Spleen (tissue), 11 donors: ENCODE data around the gene CHST2. TPM values are rescaled to one million over a fixed set of nuclear protein-coding genes. Genes with fewer than 3 reads are reported as not detected.
A peak's percentile ranks its signal among the peaks of the same experiment; 100 is the strongest.

Source experiments
- DNase-seq: peaks from one replicate; pipeline ENCODE4 v3.0.0-alpha.2; 2020
- H3K27ac ChIP-seq, 8 donors: fragments of 200-600 bp; sonication (generic) in 7 of 8; 1 replicate in 4 of 8; 2 replicates in 4 of 8; pipeline versions ENCODE4 v1.5.0 to v1.8.0; 2016 to 2021; ENCODE audit warnings: inconsistent platforms in 4 of 8, mild to moderate bottlenecking in 4 of 8, moderate library complexity in 1 of 8
- H3K27me3 ChIP-seq, 7 donors: fragments of 200-600 bp; sonication (generic) in 6 of 7; replicated peaks in 1 of 7; 1 replicate in 4 of 7; 2 replicates in 3 of 7; pipeline versions ENCODE4 v1.5.0 to v1.8.0; 2016 to 2021; ENCODE audit warnings: inconsistent platforms in 3 of 7, mild to moderate bottlenecking in 1 of 7
- H3K36me3 ChIP-seq, 6 donors: fragments of 200-600 bp; sonication (generic) in 5 of 6; 1 replicate in 4 of 6; 2 replicates in 2 of 6; pipeline versions ENCODE4 v1.5.0 to v1.8.0; 2016 to 2021; ENCODE audit warnings: inconsistent platforms in 2 of 6
- H3K4me1 ChIP-seq, 6 donors: fragments of 200-600 bp; sonication (generic) in 5 of 6; 1 replicate in 3 of 6; 2 replicates in 3 of 6; pipeline versions ENCODE4 v1.5.0 to v1.8.0; 2016 to 2021; ENCODE audit warnings: inconsistent platforms in 3 of 6
- H3K4me3 ChIP-seq, 8 donors: fragments of 200-600 bp; sonication (generic) in 7 of 8; 1 replicate in 4 of 8; 2 replicates in 4 of 8; pipeline versions ENCODE4 v1.5.0 to v1.8.0; 2016 to 2021; ENCODE audit warnings: inconsistent platforms in 4 of 8, mild to moderate bottlenecking in 4 of 8, moderate library complexity in 2 of 8
- H3K9me3 ChIP-seq, 8 donors: fragments of 200-600 bp; sonication (generic) in 7 of 8; 1 replicate in 4 of 8; 2 replicates in 4 of 8; pipeline versions ENCODE4 v1.5.0 to v1.8.0; 2016 to 2021; ENCODE audit warnings: inconsistent platforms in 4 of 8
- POLR2A ChIP-seq, 3 donors: fragments of 450-650 bp; IDR thresholded peaks; one replicate each; pipeline ENCODE4 v1.5.1; 2017; ENCODE audit warnings: antibody characterized with exemption in 3 of 3, mild to moderate bottlenecking in 1 of 3
- POLR2AphosphoS5 ChIP-seq, 3 donors: sonication (generic); formaldehyde crosslinking; IDR thresholded peaks; one replicate each; pipeline ENCODE4 v1.5.1; 2017; ENCODE audit warnings: antibody characterized with exemption in 3 of 3
- WGBS, 5 donors: extraction: QIAGEN DNeasy Blood & Tissue Kit in 3 of 5; methylation state at CpG; one replicate each; pipeline versions ENCODE4 v1.1.5 to v1.1.7; 2013 to 2018; 5-methylcytosine and 5-hydroxymethylcytosine counted together
- intact Hi-C: fragments of 100-400 bp; cut with DNase I; formaldehyde crosslinking; loops from one replicate; pipeline ENCODE4 v1.15.0; 2023; ENCODE audit warnings: low total_unique reads
- polyA plus RNA-seq, 3 donors: library from polyadenylated mRNA; stranded (reverse); fragments of 200-250 nt; gene quantifications; one replicate each; pipeline ENCODE4 v1.2.1, GENCODE V29; 2013
- total RNA-seq, 7 donors: library from RNA; depleted of rRNA in 3 of 7; stranded (reverse); fragments of >200 nt in 3 of 7; fragmentation: NEBNext Ultra II Directional in 4 of 7; extraction: Animal tissue kit (Norgen Biotek cat#: 25700) in 4 of 7; gene quantifications; one replicate each; pipeline versions ENCODE4 v1.1.0 to v1.2.1, GENCODE V29; 2016 to 2021
- TF ChIP-seq, protein P1 (sequence below), 11 experiments: fragments of 200-600 bp in 7 of 11; fragments of 450-650 bp in 4 of 11; sonication (generic) in 4 of 11; IDR thresholded peaks in 8 of 11; conservative IDR thresholded peaks in 3 of 11; 1 replicate in 7 of 11; 2 replicates in 4 of 11; pipeline versions ENCODE4 v1.4.0 to v1.8.0; 2016 to 2021; ENCODE audit warnings: antibody characterized with exemption in 11 of 11, inconsistent platforms in 4 of 11, mild to moderate bottlenecking in 1 of 11
- donor health status: healthy with polysubstance abuse.
- donor health status: DM: no; HTN: no; CAD: no; lungs with moderate emphysema.
- donor health status: DM: no; HTN: no; CAD: no.
- donor health status: Bipolar disorder and iron deficiency.
- donor health status: healthy.
- donor health status: DM: no; HTN: no; CAD: no.
- donor health status: DM: yes; HTN: yes; CAD: no.

Gene CHST2
- total and polyA plus RNA-seq, 10 donors: 8.5 to 46.6 (median 30.5) TPM

DNA sequence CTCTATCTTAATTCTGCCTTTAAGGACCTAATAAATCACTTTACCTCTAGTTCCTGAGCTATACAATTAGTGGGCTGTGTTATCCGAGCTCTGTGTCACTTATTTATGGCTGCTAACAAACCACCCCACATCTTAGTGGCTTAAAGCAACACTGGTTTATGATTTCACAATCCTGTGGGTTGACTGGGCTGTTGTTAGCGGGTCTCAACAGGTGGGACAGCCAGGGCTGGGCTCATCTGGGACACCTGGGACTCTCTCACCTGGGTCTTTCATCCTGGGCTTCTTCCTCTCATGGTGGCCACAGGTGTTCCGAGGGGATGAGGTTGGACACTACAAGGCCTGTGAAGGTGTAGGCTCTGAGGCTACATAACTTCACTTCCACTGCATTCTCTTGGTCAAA is 35.8 kb upstream of the CHST2 start:
- no peaks in the 10 kb centered on the region for H3K9me3 ChIP-seq
- TF ChIP-seq, protein P1, sequence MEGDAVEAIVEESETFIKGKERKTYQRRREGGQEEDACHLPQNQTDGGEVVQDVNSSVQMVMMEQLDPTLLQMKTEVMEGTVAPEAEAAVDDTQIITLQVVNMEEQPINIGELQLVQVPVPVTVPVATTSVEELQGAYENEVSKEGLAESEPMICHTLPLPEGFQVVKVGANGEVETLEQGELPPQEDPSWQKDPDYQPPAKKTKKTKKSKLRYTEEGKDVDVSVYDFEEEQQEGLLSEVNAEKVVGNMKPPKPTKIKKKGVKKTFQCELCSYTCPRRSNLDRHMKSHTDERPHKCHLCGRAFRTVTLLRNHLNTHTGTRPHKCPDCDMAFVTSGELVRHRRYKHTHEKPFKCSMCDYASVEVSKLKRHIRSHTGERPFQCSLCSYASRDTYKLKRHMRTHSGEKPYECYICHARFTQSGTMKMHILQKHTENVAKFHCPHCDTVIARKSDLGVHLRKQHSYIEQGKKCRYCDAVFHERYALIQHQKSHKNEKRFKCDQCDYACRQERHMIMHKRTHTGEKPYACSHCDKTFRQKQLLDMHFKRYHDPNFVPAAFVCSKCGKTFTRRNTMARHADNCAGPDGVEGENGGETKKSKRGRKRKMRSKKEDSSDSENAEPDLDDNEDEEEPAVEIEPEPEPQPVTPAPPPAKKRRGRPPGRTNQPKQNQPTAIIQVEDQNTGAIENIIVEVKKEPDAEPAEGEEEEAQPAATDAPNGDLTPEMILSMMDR (IDR thresholded peaks at IDR 0.05 in 8 of 11, conservative IDR thresholded peaks at IDR 0.05 in 3 of 11): no peak
- H3K36me3 ChIP-seq: no peaks in the 10 kb centered on the region
- no peak overlapping the region for H3K4me3 ChIP-seq
- no peak for DNase-seq
- 62 to 78% (median 66%) methylated on average over 3 of the region's 3 CpGs for WGBS, 5 donors
- no peaks in the 10 kb centered on the region for H3K27me3 ChIP-seq
- peak overlapping the region in 1 of 8 donors; percentile 23 for H3K27ac ChIP-seq
- intact Hi-C loops: no loop called here
- peaks cover 4 to 23% (median 9%) of the 10 kb centered on the region in 6 donors for H3K4me1 ChIP-seq

DNA sequence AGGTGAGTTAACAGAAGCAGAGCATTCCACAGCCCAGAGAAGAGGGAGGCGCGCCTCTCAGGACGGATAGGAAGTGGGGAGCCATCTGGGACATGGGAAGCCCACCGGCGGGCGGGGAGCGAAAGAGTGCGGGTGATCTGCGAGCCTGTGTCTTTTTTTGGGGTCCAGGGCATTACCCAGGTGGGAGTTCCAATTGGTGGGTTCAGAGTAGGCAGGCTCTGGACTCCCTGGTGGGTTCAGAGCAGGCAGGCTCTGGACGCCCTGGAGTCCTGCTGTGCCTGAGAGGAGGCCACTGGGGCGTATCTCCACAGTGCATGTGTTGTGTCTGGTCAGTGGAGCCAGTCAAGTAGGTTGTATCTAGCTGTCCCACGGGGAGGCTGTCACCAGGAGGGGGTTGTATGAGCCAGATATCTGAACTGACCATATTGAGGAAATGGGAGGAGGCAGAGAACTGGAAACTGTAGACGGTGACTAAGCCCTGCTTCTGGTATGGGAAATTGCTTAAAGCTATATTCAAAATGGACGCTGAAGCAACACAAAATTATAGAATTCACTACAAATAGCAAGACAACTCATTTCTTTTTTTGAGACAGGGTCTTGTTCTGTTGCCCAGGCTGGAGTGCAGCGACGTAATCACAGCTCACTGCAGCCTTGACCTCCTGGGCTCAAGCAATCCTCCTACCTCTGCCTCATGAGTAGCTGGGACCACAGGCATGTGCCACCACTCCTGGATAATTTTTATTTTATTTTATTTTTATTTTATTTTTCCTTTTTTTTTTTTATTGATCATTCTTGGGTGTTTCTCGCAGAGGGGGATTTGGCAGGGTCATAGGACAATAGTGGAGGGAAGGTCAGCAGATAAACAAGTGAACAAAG is 34.5 kb upstream of the CHST2 start:
- peak overlapping the region in 3 of 8 donors; percentile 23 to 65 (median 54) for H3K27ac ChIP-seq

DNA sequence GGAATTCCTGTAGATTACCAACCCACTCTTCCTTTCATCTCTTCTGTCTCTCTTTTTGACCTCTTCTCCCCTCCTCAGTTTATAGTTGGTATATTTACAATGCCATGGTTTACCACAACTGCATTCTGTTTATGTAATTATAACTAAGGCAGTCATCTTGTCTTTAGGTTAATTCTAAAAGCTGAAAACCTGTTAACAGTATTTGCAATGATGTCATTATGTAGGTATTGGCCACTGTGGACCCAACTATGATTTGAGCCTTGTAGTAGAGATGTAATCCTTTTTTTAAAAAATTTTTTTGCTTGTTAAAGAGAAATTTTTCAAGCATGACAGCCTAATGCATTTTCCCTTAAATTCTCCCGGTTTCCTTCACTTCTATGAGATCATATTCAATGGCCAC is 30.7 kb upstream of the CHST2 start:
- no peak for DNase-seq
- Histone ChIP-seq H3K27me3 (no peaks in the 10 kb centered on the region), H3K36me3 (no peaks in the 10 kb centered on the region), H3K9me3 (no peaks in the 10 kb centered on the region), H3K4me3 (no peak overlapping the region), H3K27ac (no peak overlapping the region), H3K4me1 (peaks cover 0 to 10% (median 5%) of the 10 kb centered on the region in 6 donors)
- TF ChIP-seq POLR2AphosphoS5 (IDR thresholded peaks at IDR 0.05) (no peak), POLR2A (IDR thresholded peaks at IDR 0.05) (no peak)
- TF ChIP-seq, protein P1 (IDR thresholded peaks at IDR 0.05 in 8 of 11, conservative IDR thresholded peaks at IDR 0.05 in 3 of 11): no peak
- intact Hi-C loops: no loop called here
- 87 to 95% (median 92%) methylated on average over 1 of the region's 1 CpG for WGBS, 5 donors

More for the DNA sequence above, 34.5 kb upstream of the CHST2 start:
- peak; percentile 73 for DNase-seq
- H3K27me3 ChIP-seq: no peaks in the 10 kb centered on the region
- H3K9me3 ChIP-seq: no peaks in the 10 kb centered on the region
- WGBS, 5 donors: 68 to 80% (median 72%) methylated on average over 13 to 17 of the region's 17 CpGs
- H3K4me3 ChIP-seq: no peak overlapping the region
- no peaks in the 10 kb centered on the region for H3K36me3 ChIP-seq
- intact Hi-C loops: no loop called here
- peaks cover 4 to 23% (median 9%) of the 10 kb centered on the region in 6 donors for H3K4me1 ChIP-seq
- TF ChIP-seq, protein P1 (IDR thresholded peaks at IDR 0.05 in 8 of 11, conservative IDR thresholded peaks at IDR 0.05 in 3 of 11): no peak
- peak in 1 of 3 donors; percentile 29 for TF ChIP-seq POLR2AphosphoS5 (IDR thresholded peaks at IDR 0.05)

DNA sequence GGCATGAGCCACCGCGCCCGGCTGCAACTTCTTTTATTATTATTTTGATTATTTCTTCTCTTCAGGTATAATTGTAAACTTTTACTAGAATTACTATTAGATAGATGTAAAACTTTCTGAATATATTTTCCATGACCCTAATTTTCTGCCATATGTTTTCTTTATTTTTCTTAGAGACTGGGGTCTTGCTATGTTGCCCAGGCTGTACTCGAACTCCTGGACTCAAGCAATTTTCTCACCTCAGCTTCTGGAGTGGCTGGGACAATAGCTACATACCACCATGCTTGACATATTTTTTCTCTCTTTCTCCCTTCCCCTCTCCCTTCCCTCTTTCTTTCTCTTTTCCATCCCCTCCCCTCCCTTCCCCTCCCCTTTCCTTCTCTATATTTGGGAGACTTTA is 29.6 kb upstream of the CHST2 start:
- H3K4me1 ChIP-seq: peaks cover 0 to 5% (median 4%) of the 10 kb centered on the region in 6 donors
- intact Hi-C loops: no loop called here
- no peak for DNase-seq
- 95 to 99% (median 96%) methylated on average over 4 of the region's 4 CpGs for WGBS, 5 donors
- TF ChIP-seq POLR2A (IDR thresholded peaks at IDR 0.05): no peak
- TF ChIP-seq, protein P1 (IDR thresholded peaks at IDR 0.05 in 8 of 11, conservative IDR thresholded peaks at IDR 0.05 in 3 of 11): no peak
- no peak for TF ChIP-seq POLR2AphosphoS5 (IDR thresholded peaks at IDR 0.05)
- no peaks in the 10 kb centered on the region for H3K9me3 ChIP-seq
- no peaks in the 10 kb centered on the region for H3K36me3 ChIP-seq
- no peaks in the 10 kb centered on the region for H3K27me3 ChIP-seq
- H3K27ac ChIP-seq: no peak overlapping the region
- H3K4me3 ChIP-seq: no peak overlapping the region
